Right renal pelvis (tissue), 4 donors: Measurements from ENCODE around the gene DDOST. TPM values are rescaled to one million over a fixed set of nuclear protein-coding genes. Genes with fewer than 3 reads are reported as not detected.

ENCODE experiments used
- DNase-seq, 4 donors: peaks; one replicate each; pipeline ENCODE4 v3.0.0-alpha.2; 2013; ENCODE audit warnings: low read depth in 4 of 4, low spot score in 3 of 4, missing footprints in 1 of 4
- polyA plus RNA-seq, 4 donors: library from polyadenylated mRNA; unstranded; fragments of 120-200 nt; gene quantifications; one replicate each; pipeline ENCODE4 v1.2.1, GENCODE V29; 2013; ENCODE audit not compliant: insufficient read length in 4 of 4

The DDOST gene
- polyA plus RNA-seq, 4 donors, result 217 to 254 (median 232) TPM

- DNase-seq, result no peak
Observed at GRCh38 chr1:20663365-20663764, 2.2 kb upstream of the DDOST start.

- DNase-seq, result no peak
Observed at GRCh38 chr1:20662110-20662475, 924 bp upstream of the DDOST start.

- no peak for DNase-seq
Observed at GRCh38 chr1:20660847-20661206, 342 bp downstream of the DDOST start.

- no peak for DNase-seq
Observed at GRCh38 chr1:20660363-20660762, 806 bp downstream of the DDOST start.

GRCh38 chr1:20658166-20658915 lies 2.8 kb downstream of the DDOST start:
- DNase-seq, result no peak

GRCh38 chr1:20657024-20657423 lies 4.1 kb downstream of the DDOST start:
- no peak for DNase-seq

- DNase-seq, result no peak
Observed at GRCh38 chr1:20654104-20654690, 7.0 kb downstream of the DDOST start.

- no peak for DNase-seq
Observed at GRCh38 chr1:20652300-20652699, 8.9 kb downstream of the DDOST start.

- no peak for DNase-seq
Observed at GRCh38 chr1:20648946-20649345, 12.2 kb downstream of the DDOST start.

GRCh38 chr1:20648438-20648837 lies 12.7 kb downstream of the DDOST start:
- no peak for DNase-seq

- DNase-seq, result no peak
Observed at GRCh38 chr1:20645414-20645813, 15.8 kb downstream of the DDOST start.

GRCh38 chr1:20644416-20644815 lies 16.8 kb downstream of the DDOST start:
- no peak for DNase-seq

- DNase-seq, result no peak
Observed at GRCh38 chr1:20643080-20643479, 18.1 kb downstream of the DDOST start.

GRCh38 chr1:20641975-20642374 lies 19.2 kb downstream of the DDOST start:
- no peak for DNase-seq

GRCh38 chr1:20640183-20640597 lies 21.0 kb downstream of the DDOST start:
- peak in 1 of 4 donors; percentile 31 for DNase-seq

- no peak for DNase-seq
Observed at GRCh38 chr1:20636785-20637347, 24.3 kb downstream of the DDOST start.

- DNase-seq, result peak in 1 of 4 donors; percentile 12
Observed at GRCh38 chr1:20634594-20635084, 26.5 kb downstream of the DDOST start.

GRCh38 chr1:20634065-20634593 lies 27.0 kb downstream of the DDOST start:
- peak in 1 of 4 donors; percentile 4 for DNase-seq

GRCh38 chr1:20633190-20634064 lies 27.7 kb downstream of the DDOST start, which contains the start of gene PINK1:
PINK1 (plus strand) TSS chr1:20633458; CDS start chr1:20633549, 91 bp downstream.
- DNase-seq, result peak; percentile 56 to 65 (median 64)

- DNase-seq, result no peak
Observed at GRCh38 chr1:20632386-20632785, 28.8 kb downstream of the DDOST start.

- DNase-seq, result no peak
Observed at GRCh38 chr1:20630729-20631128, 30.4 kb downstream of the DDOST start.
